SU-DHL-6 (cell line): ENCODE measurements around the gene FBXO31.

Experiments used
- CTCF ChIP-seq: fragments of 200-600 bp; sonication (generic); IDR thresholded peaks from one replicate; pipeline ENCODE4 v1.5.1; 2017; ENCODE audit warnings: antibody characterized with exemption, mild to moderate bottlenecking, low read length, moderate library complexity; ENCODE audit not compliant: insufficient read depth, poor library complexity, severe bottlenecking
- EZH2phosphoT487 ChIP-seq: fragments of 200-600 bp; sonication (generic), shearing (Covaris generic); conservative IDR thresholded peaks from 2 replicates; pipeline ENCODE4 v1.6.1; 2018; ENCODE audit warnings: mild to moderate bottlenecking, antibody characterized with exemption, low read length, moderate library complexity, mixed read lengths

- TF ChIP-seq CTCF (no peak), EZH2phosphoT487 (no peak)
Observed at GRCh38 chr16:87334651-87335624, 48.6 kb downstream of the FBXO31 start.
